Activated T-cell treated with anti-CD3 and anti-CD28 coated beads for 48 hours (primary cell): ENCODE results near the gene TRIM54.

Experiments used
- DNase-seq: peaks from one replicate; pipeline ENCODE4 v3.0.0-alpha.2; 2020; ENCODE audit warnings: low read depth

Gene TRIM54

GRCh38 chr2:27281855-27282559, at the start of gene TRIM54:
Gene TRIM54 (plus strand): TSS chr2:27282429. CDS start chr2:27282732, 303 bp downstream.
- DNase-seq, result no peak

GRCh38 chr2:27233341-27233740, 48.9 kb upstream of the TRIM54 start:
- DNase-seq, result no peak

GRCh38 chr2:27236136-27236535, 46.1 kb upstream of the TRIM54 start:
- DNase-seq, result no peak

- no peak for DNase-seq
These were observed 45.6 kb upstream of the TRIM54 start for GRCh38 chr2:27236626-27237025.

- DNase-seq, result no peak
These were observed 44.8 kb upstream of the TRIM54 start for GRCh38 chr2:27237341-27237945.

GRCh38 chr2:27238976-27239375, 43.3 kb upstream of the TRIM54 start:
- DNase-seq, result no peak

GRCh38 chr2:27240406-27240805, 41.8 kb upstream of the TRIM54 start:
- DNase-seq, result no peak

GRCh38 chr2:27241761-27242613, 40.2 kb upstream of the TRIM54 start:
- no peak for DNase-seq

GRCh38 chr2:27242614-27242951, 39.6 kb upstream of the TRIM54 start:
- no peak for DNase-seq

- no peak for DNase-seq
These were observed 38.7 kb upstream of the TRIM54 start for GRCh38 chr2:27243391-27244130.

- DNase-seq, result no peak
These were observed 37.1 kb upstream of the TRIM54 start for GRCh38 chr2:27245116-27245515.

GRCh38 chr2:27245626-27246025, 36.6 kb upstream of the TRIM54 start:
- DNase-seq, result no peak

GRCh38 chr2:27247893-27248292, 34.3 kb upstream of the TRIM54 start:
- DNase-seq, result no peak

GRCh38 chr2:27249159-27249890, 32.9 kb upstream of the TRIM54 start:
- DNase-seq, result no peak

- DNase-seq, result peak; percentile 73
These were observed 32.2 kb upstream of the TRIM54 start for GRCh38 chr2:27249891-27250651.

- DNase-seq, result no peak
These were observed 31.4 kb upstream of the TRIM54 start for GRCh38 chr2:27250652-27251379.

- no peak for DNase-seq
These were observed 30.5 kb upstream of the TRIM54 start for GRCh38 chr2:27251766-27252165.

- DNase-seq, result no peak
These were observed 27.0 kb upstream of the TRIM54 start for GRCh38 chr2:27255187-27255586.

- DNase-seq, result no peak
These were observed 26.6 kb upstream of the TRIM54 start for GRCh38 chr2:27255660-27256059.

GRCh38 chr2:27256855-27257454, 25.3 kb upstream of the TRIM54 start:
- no peak for DNase-seq
